A549 (cell line): ENCODE data around the gene HYOU1. TPM values are rescaled to one million over a fixed set of nuclear protein-coding genes. Genes with fewer than 3 reads are reported as not detected.

Source experiments
- ATAC-seq, 2 experiments: fragments of 200-7000 bp in 1 of 2; fragments of >200 bp in 1 of 2; cut with Nextera tagmentation in 1 of 2; cut with Tn5 transposase in 1 of 2; 3 replicates each; pipeline versions ENCODE4 v1.8.0 to v1.9.1; 2018 to 2020; ENCODE audit warnings: mild to moderate bottlenecking in 1 of 2, moderate library complexity in 1 of 2
- CTCF ChIA-PET: fragments of 300-600 bp; sonication (Branson Sonifier 250); formaldehyde crosslinking; extraction: SDS; loops from one replicate; lab custom pipeline; 2021; ENCODE audit warnings: antibody characterized with exemption, inconsistent platforms; lab: Yijun Ruan, JAX
- POLR2A ChIA-PET: fragments of 350-600 bp; formaldehyde crosslinking; extraction: SDS; loops from one replicate; lab custom pipeline; 2021; ENCODE audit warnings: antibody characterized with exemption, inconsistent platforms; lab: Yijun Ruan, JAX
- DNase-seq, 2 experiments: peaks; one replicate each; pipeline versions ENCODE4 v3.0.0 to v3.0.0-alpha.2; 2011 to 2016; ENCODE audit warnings: low read depth in 1 of 2, low spot score in 1 of 2
- FAIRE-seq: peaks from 2 replicates; lab custom pipeline; 2011; peaks lifted over from hg19 to GRCh38; lab: Jason Lieb, UNC
- H3K27ac ChIP-seq, 2 experiments: fragments of >200 bp; sonication (Bioruptor Twin); formaldehyde crosslinking; 3 replicates each; pipeline ENCODE4 v1.5.1; 2016 to 2017
- H3K4me1 ChIP-seq: fragments of >200 bp; sonication (Bioruptor Twin); formaldehyde crosslinking; 3 replicates; pipeline ENCODE4 v1.6.1; 2016
- H3K4me2 ChIP-seq: fragments of >200 bp; sonication (Bioruptor Twin); formaldehyde crosslinking; 3 replicates; pipeline ENCODE4 v1.6.1; 2016
- H3K4me3 ChIP-seq: fragments of >200 bp; sonication (Bioruptor Twin); formaldehyde crosslinking; 3 replicates; pipeline ENCODE4 v1.5.1; 2016
- H3K9me3 ChIP-seq: fragments of >200 bp; sonication (Bioruptor Twin); formaldehyde crosslinking; 3 replicates; pipeline ENCODE4 v1.6.1; 2016
- CHD4 ChIP-seq: fragments of 200-600 bp; sonication (generic); IDR thresholded peaks from 2 replicates; pipeline ENCODE4 v1.6.1; 2016; ENCODE audit warnings: antibody characterized with exemption, mild to moderate bottlenecking, borderline replicate concordance
- CTCF ChIP-seq: fragments of >200 bp; sonication (Bioruptor Twin); formaldehyde crosslinking; IDR thresholded peaks from 3 replicates; pipeline ENCODE4 v1.5.1; 2016
- EP300 ChIP-seq, 2 experiments: fragments of >200 bp; sonication (Bioruptor Twin); formaldehyde crosslinking; IDR thresholded peaks; 2 replicates in 1 of 2; 3 replicates in 1 of 2; pipeline ENCODE4 v1.6.1; 2016 to 2017
- GATA3 ChIP-seq: IDR thresholded peaks from 2 replicates; pipeline ENCODE4 v1.6.1; 2012; ENCODE audit warnings: borderline replicate concordance
- HMGXB4 ChIP-seq: fragments of 250-450 bp; sonication (Bioruptor Pico); IDR thresholded peaks from 2 replicates; pipeline ENCODE4 v1.5.0; 2021; ENCODE audit warnings: mild to moderate bottlenecking, moderate library complexity, borderline replicate concordance
- HOXA7 ChIP-seq: fragments of 250-450 bp; sonication (Bioruptor Pico); IDR thresholded peaks from 2 replicates; pipeline ENCODE4 v1.5.0; 2020; ENCODE audit warnings: mild to moderate bottlenecking, moderate library complexity
- JUN ChIP-seq, 2 experiments: fragments of >200 bp; sonication (Bioruptor Twin); formaldehyde crosslinking; IDR thresholded peaks; 2 replicates in 1 of 2; 3 replicates in 1 of 2; pipeline ENCODE4 v1.6.1; 2016 to 2017
- KDM5A ChIP-seq: fragments of 200-600 bp; sonication (generic); IDR thresholded peaks from 2 replicates; pipeline ENCODE4 v1.6.1; 2016; ENCODE audit warnings: antibody characterized with exemption, mild to moderate bottlenecking
- MAFK ChIP-seq: fragments of 450-650 bp; IDR thresholded peaks from 2 replicates; pipeline ENCODE4 v1.6.1; 2014; ENCODE audit not compliant: partially characterized antibody
- MAX ChIP-seq: IDR thresholded peaks from 2 replicates; pipeline ENCODE4 v1.6.1; 2012
- NFE2L2 ChIP-seq: fragments of 150-350 bp; conservative IDR thresholded peaks from 2 replicates; pipeline ENCODE4 v1.6.1; 2014; ENCODE audit warnings: low read length
- PHF8 ChIP-seq: fragments of 200-600 bp; sonication (generic); IDR thresholded peaks from 2 replicates; pipeline ENCODE4 v1.6.1; 2016; ENCODE audit warnings: low read depth, mild to moderate bottlenecking, antibody characterized with exemption, moderate library complexity, borderline replicate concordance
- POLR2A ChIP-seq: IDR thresholded peaks from 2 replicates; pipeline ENCODE4 v1.6.1; 2012; ENCODE audit warnings: mild to moderate bottlenecking, low read length
- RAD21 ChIP-seq, 2 experiments: fragments of >200 bp in 1 of 2; sonication (Bioruptor Twin) in 1 of 2; formaldehyde crosslinking in 1 of 2; IDR thresholded peaks in 1 of 2; conservative IDR thresholded peaks in 1 of 2; 2 replicates in 1 of 2; 3 replicates in 1 of 2; pipeline ENCODE4 v1.6.1; 2012 to 2018; ENCODE audit warnings: inconsistent platforms in 1 of 2
- SMC3 ChIP-seq: fragments of >200 bp; sonication (Bioruptor Twin); formaldehyde crosslinking; IDR thresholded peaks from 3 replicates; pipeline ENCODE4 v1.6.1; 2018; ENCODE audit warnings: inconsistent platforms
- TFCP2L1 ChIP-seq: fragments of 250-450 bp; sonication (Bioruptor Pico); IDR thresholded peaks from 2 replicates; pipeline ENCODE4 v1.5.0; 2021; ENCODE audit warnings: mild to moderate bottlenecking
- ZC3H11A ChIP-seq: fragments of 450-650 bp; IDR thresholded peaks from 2 replicates; pipeline ENCODE4 v1.6.1; 2014; ENCODE audit warnings: antibody characterized with exemption, mild to moderate bottlenecking
- WGBS: methylation state at CpG from one replicate; pipeline ENCODE4 v1.1.6; 2017; ENCODE audit errors: missing lambda C conversion rate; 5-methylcytosine and 5-hydroxymethylcytosine counted together
- polyA plus RNA-seq, 4 experiments: library from polyadenylated mRNA; depleted of rRNA in 3 of 4; stranded (reverse); fragments of >200 nt; fragmentation: RNase III in 1 of 4; extraction: RNeasy Plus Mini Kit Qiagen cat#74134 plus additional on column Dnase treatment in 1 of 4; gene quantifications; 2 replicates in 3 of 4; 3 replicates in 1 of 4; pipeline ENCODE4 v1.2.3, GENCODE V29; 2011 to 2017
- TF ChIP-seq, protein P1 (sequence below): IDR thresholded peaks from 2 replicates; pipeline ENCODE4 v1.6.1; 2012
- TF ChIP-seq, protein P2 (sequence below): fragments of >200 bp; sonication (Bioruptor Twin); formaldehyde crosslinking; IDR thresholded peaks from 3 replicates; pipeline ENCODE4 v1.6.1; 2016

Gene HYOU1
- polyA plus RNA-seq, 2 of the 4 experiments (the other 2 are of a cell fraction) = 44.8 to 83.1 TPM

- TF ChIP-seq CHD4 = no peak
- peak; percentile 60 for TF ChIP-seq MAFK
- peak; percentile 92 to 98; a peak in 4 of 5 replicates for TF ChIP-seq JUN (IDR thresholded peaks at IDR 0.05)
- TF ChIP-seq, protein P1, sequence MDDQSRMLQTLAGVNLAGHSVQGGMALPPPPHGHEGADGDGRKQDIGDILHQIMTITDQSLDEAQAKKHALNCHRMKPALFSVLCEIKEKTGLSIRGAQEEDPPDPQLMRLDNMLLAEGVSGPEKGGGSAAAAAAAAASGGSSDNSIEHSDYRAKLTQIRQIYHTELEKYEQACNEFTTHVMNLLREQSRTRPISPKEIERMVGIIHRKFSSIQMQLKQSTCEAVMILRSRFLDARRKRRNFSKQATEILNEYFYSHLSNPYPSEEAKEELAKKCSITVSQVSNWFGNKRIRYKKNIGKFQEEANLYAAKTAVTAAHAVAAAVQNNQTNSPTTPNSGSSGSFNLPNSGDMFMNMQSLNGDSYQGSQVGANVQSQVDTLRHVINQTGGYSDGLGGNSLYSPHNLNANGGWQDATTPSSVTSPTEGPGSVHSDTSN = peak; percentile 84
- peak; percentile 87 for TF ChIP-seq MAX
- no peak for TF ChIP-seq ZC3H11A
- no peak for TF ChIP-seq SMC3
- TF ChIP-seq EP300 (IDR thresholded peaks at IDR 0.05) = no peak
- peak; percentile 99 for TF ChIP-seq POLR2A
- no peak for TF ChIP-seq NFE2L2
- TF ChIP-seq TFCP2L1 (CRISPR knock-in tag) = peak; percentile 78
- peak; percentile 27; the same call in 1 of the 2 replicates for TF ChIP-seq GATA3
- no peak for TF ChIP-seq HOXA7
- peak; percentile 91 for TF ChIP-seq PHF8
- TF ChIP-seq, protein P2, sequence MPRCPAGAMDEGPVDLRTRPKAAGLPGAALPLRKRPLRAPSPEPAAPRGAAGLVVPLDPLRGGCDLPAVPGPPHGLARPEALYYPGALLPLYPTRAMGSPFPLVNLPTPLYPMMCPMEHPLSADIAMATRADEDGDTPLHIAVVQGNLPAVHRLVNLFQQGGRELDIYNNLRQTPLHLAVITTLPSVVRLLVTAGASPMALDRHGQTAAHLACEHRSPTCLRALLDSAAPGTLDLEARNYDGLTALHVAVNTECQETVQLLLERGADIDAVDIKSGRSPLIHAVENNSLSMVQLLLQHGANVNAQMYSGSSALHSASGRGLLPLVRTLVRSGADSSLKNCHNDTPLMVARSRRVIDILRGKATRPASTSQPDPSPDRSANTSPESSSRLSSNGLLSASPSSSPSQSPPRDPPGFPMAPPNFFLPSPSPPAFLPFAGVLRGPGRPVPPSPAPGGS = peak; percentile 97
- peak; percentile 85; the same call in 1 of the 2 replicates for TF ChIP-seq HMGXB4 (CRISPR knock-in tag)
Measured at GRCh38 chr11:119095066-119095880, 38.3 kb upstream of the HYOU1 start (continued).

DNA sequence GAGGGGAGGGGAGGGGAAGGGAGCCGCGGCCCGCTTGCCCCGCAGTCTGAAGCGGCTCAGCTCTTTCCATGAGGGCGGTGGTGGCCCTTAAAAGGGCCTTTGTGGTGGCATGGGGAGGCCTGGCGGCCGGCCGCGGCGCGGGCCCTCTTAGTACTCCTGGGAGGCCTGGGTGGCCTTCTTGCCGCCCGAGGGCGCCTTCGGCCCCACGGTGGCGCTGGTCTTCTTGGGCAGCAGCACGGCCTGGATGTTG is 37.7 kb upstream of the HYOU1 start:
- Histone ChIP-seq H3K4me2 (peak overlapping the region; percentile 89), H3K4me1 (peaks cover 29% of the 10 kb centered on the region), H3K27ac (peak overlapping the region; percentile 89 to 100), H3K4me3 (peak overlapping the region; percentile 68), H3K9me3 (no peaks in the 10 kb centered on the region)
- 0% methylated on average over 1 of the region's 19 CpGs for WGBS
- TF ChIP-seq PHF8 (no peak), SMC3 (peak; percentile 39; the same call in 1 of the 3 replicates), CTCF (peak; percentile 50), KDM5A (peak; percentile 42; the same call in 1 of the 2 replicates), RAD21 (conservative IDR thresholded peaks at IDR 0.05 in 1 of 2, IDR thresholded peaks at IDR 0.05 in 1 of 2) (peak; percentile 12 to 44; a peak in 2 of 5 replicates)
- CTCF ChIA-PET = interaction anchor here (0.6 to 1.9 kb wide), 14 partner anchors 10 to 338 kb away, joined by 3 to 21 read pairs (median 4); partner anchors contain the start of genes C2CD2L, HMBS, NLRX1 and VPS11
- ATAC-seq (peak; percentile 81 to 83), FAIRE-seq (no peak), DNase-seq (no peak)
- POLR2A ChIA-PET = interaction anchor here (0.6 to 2.2 kb wide), 13 partner anchors 10 to 244 kb away, joined by 3 to 31 read pairs (median 5); partner anchors contain the start of genes C2CD2L, HINFP, HMBS and HYOU1
